ENCODE results near the gene VARS1.

The VARS1 gene

DNA sequence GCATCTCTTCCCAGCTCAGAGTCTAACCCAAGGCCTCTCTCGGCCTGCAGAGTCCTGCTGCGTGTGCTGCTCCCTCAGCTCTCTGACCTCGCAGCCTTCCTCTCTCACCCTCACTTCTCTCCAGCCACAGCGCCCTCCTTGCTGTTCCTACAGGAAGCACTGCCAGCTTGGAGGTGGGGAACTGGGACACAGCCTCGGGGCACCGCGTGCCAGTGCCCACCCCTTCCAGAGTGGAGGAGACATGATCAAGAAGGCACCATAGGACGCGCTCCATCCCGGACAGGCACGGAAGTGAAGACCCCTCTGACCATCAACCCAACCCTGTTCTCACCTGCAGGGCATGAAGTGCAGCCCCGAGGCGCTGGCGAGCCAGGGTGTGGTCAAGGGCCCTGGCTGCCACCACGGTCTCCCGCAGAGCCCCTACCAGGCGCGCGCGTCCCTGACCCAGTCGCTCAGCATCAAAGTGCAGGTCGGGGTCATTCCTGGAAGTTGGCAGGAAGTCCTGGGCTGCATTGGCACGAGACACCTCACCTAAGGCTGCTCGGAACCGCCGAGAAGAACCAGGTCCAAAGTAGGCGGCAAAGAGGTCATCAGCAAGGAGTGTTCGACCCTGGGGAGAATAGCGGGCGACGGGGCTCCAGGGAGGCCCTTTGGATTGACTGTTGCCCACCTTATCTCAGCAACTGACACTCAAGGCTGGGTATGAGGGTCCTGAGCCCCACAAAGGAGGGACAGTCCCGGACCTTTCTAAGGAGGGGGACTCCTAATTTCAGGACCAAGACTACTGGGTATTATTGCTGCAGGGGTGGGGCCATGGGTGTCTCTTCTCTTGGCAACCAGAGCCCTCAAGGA, 19.7 kb downstream of the VARS1 start:
- DNase-seq (ENCODE audit: low read depth in 1 of 2, low spot score in 1 of 2) = no peak

DNA sequence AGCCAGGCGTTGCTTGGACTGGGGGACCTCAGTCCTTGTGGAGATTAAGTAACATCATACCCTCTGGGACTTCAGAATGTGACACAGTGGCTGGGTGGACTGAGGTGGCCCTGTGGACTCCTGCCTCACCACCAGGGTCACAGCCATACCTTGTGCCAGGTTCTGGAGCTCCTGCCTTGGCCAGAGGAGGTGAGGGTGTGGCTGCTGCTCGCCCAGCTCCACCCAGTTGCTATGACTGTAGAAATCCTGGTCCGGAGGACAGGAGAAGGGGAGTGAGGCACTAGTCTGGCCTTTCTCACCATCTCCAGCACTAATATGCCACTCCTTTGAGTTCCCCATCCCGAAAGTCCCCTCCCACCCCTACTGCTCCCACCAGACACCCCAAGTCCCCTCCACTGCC, 20.4 kb downstream of the VARS1 start:
- no peak for DNase-seq (ENCODE audit: low read depth in 1 of 2, low spot score in 1 of 2)

DNA sequence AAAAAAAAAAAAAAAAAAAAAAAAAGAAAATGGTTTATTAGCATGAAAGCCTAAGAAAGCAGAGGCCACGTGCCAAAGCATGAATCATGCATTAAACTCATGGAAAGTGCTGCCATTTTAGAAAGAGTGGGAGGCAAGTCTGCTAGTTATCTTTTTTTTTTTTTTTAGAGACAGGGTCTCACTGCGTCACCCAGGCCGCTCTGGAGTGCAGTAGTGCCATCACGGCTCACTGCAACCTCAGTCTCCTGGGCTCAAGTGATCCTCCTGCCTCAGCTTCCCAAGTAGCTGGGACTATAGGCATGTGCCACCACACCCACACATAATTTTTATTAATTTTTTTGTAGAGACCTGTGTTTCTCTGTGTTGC, 23.6 kb downstream of the VARS1 start:
- peak in 1 of 2 donors; percentile 40 for DNase-seq (ENCODE audit: low read depth in 1 of 2, low spot score in 1 of 2)

DNA sequence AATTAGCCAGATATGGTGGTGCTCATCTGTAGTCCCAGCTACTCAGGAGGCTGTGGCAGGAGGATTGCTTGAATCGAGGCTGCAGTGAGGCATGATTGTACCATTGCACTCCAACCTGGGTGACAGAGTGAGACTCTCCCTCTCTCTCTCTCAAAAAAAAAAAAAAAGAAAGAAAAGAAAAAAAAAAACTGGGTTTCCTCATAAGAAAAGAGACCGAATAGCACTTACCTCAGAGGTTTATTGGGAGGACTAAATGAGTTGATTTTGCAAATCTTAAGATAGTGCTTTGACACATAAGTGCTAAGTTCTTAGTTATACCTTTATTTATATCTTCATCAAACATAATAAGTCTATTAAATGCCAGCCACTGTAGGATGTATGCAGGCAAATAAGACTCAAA, 24.7 kb downstream of the VARS1 start:
- no peak for DNase-seq (ENCODE audit: low read depth in 1 of 2, low spot score in 1 of 2)

DNA sequence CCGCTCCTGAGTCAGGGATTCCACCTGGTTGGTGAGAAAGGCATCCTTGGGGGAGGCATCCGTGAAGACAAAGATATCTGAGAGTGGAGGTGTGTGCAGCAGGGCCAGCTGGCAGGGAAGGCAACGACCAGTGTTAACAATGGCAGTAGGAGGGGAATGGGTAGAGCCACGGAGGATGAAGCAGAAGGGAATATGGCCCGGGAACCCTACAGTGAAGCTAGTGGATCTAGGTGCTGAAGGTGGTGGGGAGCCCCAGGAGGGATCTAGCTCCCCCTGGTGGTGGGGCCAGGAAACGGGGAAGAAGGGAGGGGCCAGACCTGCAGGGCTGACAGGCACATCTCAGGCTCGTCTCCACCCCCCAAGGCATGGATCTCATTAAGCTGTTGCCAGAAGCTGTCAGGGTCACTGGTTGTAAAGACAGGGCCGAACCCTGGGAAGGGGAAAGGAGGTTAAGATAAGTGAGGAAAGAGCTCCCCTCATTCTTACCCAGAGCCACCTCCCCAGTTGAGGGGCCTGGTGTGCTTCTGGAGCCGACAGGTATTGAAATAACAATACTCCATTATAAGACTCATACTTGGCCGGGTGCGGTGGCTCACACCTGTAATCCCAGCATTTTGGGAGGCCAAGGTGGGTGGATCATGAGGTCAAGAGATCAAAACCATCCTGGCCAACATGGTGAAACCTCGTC, 25.7 kb downstream of the VARS1 start:
- peak; percentile 69 to 76 for DNase-seq (ENCODE audit: low read depth in 1 of 2, low spot score in 1 of 2)

DNA sequence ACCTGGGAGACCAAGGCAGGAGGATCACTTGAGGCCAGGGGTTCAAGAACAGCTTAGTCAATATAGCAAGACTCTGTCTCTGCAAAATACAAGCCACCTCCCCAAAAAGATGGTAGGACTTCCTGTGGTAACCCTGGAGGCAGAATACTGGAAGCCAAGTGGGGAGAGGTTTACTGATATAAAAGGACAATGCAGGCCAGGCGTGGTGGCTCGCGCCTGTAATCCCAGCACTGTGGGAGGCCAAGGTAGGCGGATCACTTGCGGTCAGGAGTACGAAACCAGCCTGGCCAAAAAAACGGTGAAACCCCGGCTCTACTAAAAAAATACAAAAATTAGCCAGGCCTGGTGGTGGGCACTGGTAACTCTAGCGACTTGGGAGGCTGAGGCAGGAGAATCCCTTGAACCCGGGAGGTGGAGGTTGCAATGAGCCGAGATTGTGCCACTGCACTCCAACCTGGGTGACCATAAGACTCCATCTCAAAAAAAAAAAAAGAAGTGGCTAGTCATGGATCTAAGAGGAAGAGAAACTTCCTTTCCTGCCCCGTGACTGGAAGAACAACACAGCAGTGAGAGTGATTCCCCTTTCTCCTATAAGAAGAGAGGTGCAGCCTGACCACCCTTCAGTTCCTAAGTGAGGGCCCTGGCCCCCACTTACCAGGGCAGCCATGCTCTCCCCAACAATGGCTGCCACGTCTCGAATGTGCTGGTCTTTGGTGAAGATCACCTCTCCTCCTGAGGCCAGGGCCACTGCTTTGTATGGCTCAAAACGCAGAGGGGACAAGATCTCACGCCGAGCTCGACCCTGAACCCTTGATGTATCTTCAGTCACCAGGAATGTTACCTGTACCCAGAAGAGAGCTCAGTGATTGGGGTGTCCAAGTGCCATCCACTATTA, 26.9 kb downstream of the VARS1 start:
- no peak for DNase-seq (ENCODE audit: low read depth in 1 of 2, low spot score in 1 of 2)

DNA sequence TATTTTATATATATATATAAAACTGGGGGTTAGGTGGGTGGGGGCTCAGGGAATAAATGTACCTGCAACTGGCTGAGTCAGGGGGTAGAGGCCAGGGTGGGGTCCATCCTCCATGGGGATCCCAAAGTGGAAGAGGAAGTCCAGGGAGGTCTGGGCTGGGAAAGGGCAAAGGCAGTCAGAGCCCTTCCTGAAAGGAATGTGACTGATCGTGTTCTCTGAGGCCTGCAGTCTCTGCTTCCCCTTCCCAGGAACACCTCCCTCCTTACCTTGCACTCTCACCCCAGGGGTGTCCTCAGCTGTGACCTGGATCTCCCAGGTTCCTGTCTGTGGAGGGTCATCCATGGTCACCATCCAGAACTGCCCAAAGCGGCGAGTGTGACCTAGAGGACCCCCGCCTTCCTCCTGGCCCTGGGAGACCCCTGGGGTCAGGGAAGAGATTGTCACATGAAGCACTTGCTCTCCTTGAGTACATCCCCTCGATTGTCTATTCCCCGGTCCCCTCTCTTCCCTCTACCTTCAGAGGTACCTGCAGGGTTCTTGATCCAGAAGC, 28.4 kb downstream of the VARS1 start:
- DNase-seq (ENCODE audit: low read depth in 1 of 2, low spot score in 1 of 2) = no peak

DNA sequence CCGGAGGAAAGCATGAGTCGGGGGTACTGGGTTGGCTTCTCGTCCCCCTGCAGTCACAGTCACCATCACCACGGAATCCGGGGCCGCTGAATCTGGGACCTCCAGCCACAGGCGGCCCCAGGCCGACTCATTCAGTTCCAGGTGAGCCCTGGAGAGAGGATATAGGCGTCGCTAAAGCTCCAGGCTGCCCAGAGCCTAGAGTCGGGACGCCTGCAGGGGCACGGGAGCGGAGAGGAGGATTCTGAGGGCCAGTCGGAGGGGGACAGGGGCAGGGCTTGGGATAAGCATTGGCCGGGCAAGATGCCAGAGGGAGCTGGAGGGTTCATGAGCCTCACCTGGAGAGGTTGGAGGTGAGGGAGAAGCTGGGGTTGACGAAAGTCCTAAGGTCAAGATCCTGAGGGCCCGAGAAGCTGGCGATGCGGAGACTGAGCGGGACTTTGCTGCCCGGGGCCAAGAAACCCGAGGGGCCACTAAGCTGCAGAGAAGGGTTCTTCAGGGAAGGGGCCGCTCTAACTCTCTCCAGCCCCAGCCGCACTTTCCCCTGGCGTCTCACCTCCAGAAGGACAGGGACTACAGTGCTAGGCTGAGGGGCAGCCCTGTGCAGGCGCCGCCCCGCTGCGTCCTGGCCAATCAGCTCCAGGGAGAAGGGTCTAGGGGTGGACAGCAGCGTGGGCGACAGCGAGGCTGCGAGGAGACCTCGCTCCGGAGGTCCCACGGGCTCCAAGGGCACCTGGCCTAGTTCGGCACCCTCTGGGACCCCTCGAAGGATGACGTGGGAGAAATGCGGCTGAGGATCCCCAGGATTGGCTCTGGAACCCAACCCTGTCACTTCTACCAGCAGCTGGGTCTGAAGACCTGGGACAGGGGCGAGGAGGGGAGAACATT, 29.4 kb downstream of the VARS1 start:
- DNase-seq (ENCODE audit: low read depth in 1 of 2, low spot score in 1 of 2) = no peak

DNA sequence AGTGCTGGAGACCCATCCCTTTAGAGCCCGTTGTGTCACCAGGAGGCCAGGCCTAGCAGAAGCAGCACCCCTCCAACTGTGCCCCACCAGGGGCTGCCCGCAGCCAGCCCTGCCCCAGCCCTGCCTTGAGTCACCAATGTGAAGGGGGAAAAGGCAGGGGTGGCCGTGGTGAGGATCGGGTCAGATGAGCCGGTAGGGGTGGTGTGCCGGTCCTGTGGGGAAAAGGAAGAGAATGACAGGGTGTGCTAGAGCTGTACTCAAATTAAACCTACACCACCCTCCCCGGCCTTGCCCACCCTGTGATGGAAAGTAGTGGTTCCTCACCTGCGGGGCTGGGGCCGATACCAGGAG, 30.0 kb downstream of the VARS1 start:
- no peak for DNase-seq (ENCODE audit: low read depth in 1 of 2, low spot score in 1 of 2)

DNA sequence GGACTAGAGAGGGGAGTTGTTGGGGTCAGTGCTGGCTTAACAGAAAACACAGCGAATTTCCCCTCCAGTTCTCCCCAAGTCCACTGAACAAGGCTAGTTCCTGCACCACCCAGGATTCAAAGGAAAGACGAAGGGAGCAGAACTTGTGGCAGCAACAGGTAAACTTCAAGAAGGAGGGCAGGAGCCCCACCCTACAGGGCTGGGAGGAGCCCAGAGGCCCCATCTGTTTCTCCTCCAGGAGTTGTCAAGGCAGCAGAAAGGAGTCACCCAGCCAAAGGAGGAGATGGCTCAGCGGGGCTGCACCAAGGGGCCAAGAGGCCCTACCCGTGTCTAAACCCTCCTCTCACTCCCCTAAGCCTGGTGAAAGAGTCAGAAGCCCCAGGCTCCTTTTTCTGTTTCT, 31.4 kb downstream of the VARS1 start:
- DNase-seq (ENCODE audit: low read depth in 1 of 2, low spot score in 1 of 2) = no peak

DNA sequence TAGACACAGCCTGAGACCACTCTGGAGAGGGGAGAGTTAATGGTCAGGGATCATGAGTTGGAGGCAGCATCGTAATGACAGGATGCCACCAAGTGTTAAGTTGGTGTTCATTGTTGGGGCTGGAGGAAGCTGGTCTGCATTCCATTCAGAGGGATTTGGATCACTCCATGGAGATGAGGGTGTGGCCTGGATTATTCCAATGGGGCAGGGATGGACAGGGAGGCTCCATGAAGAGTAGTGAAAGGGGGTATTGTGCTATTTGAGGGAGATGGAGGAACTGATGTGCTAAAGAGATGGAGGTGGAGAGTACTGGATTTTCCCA, 32.0 kb downstream of the VARS1 start:
- DNase-seq (ENCODE audit: low read depth in 1 of 2, low spot score in 1 of 2) = no peak

DNA sequence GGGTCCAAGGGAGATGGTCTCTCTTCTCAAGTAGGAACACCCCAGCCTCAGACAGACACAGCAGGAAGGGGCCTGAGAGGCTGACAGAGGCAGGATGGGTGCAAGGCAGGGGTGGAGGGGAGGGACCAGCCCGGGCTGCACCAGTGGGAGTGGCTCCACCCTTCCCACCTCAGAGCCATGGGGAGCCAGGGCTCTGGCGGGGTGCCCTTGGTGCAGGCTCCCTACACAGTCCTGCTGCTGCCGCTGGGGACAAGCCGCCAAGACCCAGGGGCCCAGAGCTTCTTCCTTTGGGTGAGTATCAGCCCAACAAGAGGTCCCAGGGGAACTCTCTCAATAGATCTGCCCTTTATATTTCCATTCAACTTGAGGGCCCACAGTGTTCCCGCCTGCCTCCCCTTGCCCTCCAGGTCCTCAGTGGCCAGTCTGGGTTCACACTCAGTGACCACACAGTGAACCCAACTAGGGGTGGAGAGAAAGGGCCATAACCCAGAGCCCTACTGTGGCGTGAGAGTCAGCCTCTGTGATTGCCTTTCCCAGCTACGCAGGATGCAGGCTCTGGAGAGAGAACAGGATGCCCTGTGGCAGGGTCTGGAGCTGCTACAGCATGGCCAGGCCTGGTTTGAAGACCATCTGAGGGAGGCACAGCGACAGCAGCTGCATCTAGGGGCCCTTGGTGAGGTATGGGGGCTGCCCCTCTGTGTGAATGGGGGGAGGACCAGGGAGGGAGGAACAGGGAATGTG, 32.5 kb downstream of the VARS1 start:
- DNase-seq (ENCODE audit: low read depth in 1 of 2, low spot score in 1 of 2) = no peak

DNA sequence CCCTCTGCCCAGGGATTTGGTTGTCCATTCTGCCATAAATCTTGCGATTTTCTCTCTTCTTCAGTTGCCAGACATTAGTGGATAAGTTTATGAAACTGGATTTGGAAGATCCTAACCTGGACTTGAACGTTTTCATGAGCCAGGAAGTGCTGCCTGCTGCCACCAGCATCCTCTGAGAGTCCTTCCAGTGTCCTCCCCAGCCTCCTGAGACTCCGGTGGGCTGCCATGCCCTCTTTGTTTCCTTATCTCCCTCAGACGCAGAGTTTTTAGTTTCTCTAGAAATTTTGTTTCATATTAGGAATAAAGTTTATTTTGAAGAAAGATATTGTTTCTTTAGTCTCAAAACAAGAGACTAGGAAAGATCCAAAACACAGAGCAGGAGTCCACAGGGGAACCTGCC, 33.2 kb downstream of the VARS1 start, which contains the start of gene SAPCD1:
Gene SAPCD1 (plus strand): TSS at position 301 of the 400 bp plus-strand sequence. CDS start 399 bp downstream, outside the sequence.
- no peak for DNase-seq (ENCODE audit: low read depth in 1 of 2, low spot score in 1 of 2)

DNA sequence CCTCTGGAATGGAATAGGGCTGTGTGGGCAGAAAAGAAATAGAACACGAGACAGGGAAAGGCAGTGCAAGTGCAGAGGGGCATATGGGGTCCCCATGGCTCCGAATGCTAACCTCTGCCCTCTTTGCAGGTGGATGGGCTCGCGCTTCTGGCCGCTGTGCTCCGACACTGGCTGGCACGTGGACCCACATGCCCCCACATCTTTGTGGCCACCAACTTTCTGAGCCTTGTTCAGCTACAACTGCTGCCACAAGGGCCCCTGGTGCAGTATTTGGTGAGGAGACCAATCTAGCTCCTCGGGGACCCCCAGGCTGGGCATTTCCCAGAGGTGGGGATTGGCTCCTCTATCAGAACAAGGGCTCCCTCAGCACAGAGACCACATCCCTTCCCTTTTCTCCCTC, 34.2 kb downstream of the VARS1 start:
- DNase-seq (ENCODE audit: low read depth in 1 of 2, low spot score in 1 of 2) = no peak

DNA sequence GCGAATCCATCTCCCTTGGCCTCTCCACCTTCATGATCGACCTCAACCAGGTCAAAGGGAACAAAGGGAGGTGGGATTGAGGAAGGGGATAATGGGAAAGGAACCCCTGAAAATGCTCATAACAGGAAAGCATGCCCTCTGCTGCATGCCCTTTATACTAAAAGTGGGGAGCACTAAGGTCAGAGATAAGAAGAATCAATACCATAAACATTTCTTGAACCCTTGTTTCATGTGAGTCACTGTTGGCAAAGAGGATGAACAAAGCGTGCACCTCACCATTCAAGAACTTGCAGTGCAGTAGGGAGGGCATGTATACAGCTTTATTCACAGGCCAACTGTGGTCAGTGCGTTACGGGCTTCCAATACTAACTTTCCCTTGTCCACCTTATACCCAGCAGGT, 34.8 kb downstream of the VARS1 start:
- DNase-seq (ENCODE audit: low read depth in 1 of 2, low spot score in 1 of 2) = no peak

DNA sequence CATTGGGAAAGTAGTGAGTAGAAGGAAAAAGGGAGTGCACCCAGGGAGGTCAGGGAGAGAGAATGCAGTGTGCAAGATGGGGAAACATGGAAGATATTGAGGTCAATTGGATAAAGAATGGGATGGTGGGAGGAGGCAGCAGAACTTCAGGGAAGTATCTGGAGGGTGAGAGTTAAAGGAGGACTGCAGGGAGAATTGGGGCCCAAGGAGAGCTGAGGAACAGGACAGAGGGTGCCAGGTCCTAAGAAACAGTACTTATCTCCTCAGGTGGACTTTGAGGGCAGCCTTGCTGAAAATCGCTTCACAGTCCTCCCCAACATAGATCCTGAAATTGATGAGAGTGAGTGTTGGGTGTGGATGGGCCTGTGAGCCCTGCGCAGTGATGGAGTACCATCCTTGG, 37.3 kb downstream of the VARS1 start:
- no peak for DNase-seq (ENCODE audit: low read depth in 1 of 2, low spot score in 1 of 2)

DNA sequence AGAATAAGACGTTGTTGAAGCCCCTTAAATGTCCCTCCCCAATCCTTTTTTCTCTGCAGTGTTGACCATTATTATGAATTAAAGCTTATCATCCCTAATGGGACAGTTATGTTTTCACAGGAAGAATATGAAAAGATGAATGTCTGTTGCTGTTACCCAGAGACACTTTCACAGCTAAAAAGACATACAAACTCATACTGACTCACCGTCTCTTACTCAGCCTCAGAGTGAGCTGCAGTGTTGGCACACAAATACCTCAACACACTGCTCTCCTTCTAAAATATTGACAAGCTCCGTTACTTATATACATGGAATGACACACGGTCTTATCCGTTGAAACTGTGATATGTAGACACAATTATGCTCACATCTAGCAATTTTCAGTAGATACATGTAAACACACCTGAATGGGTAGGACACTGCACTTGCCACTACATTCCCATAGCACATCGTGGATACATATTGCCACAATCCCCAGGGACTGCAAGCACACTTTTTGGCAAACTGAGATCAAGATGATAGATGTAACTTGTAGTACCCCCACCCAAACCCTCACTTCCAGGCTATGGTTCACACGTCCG, 42.7 kb downstream of the VARS1 start:
- DNase-seq (ENCODE audit: low read depth in 1 of 2, low spot score in 1 of 2) = no peak

DNA sequence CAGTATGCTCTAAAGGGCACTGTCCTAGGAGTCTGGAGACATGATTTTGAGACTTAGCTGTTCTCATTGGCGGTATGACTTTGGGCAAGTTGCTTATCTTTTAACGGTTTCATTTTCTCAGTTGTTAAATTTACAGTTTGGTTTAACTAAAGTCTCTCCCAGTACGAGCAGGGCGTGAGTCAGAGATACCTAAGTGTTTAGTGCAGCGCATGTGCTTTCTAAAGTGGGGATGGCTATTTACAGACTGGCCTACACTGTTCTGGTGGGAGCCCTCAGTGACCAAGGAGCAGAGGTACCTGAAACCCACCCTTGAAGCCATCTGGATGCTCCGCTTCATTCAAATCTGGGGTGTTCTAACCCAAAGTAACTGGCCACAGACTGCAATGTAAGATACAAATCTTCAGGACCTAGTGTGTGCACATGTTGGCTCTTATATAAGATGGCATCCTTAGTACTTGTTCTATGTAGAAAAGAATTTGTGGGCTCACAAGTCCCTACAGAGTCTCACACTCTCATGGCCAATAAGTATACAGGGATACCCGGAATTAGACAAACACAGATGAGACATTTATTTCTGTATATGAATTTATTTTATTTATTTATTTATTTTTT, 45.0 kb downstream of the VARS1 start:
- no peak for DNase-seq (ENCODE audit: low read depth in 1 of 2, low spot score in 1 of 2)

Measured in activated CD4-positive, alpha-beta T cell treated with anti-CD3 and anti-CD28 coated beads, Interleukin-2, amount 50 U/mL, for 24 hours (primary cell).